Uterus (tissue), 4 donors: ENCODE data around the gene TMEM97. TPM values are rescaled to one million over a fixed set of nuclear protein-coding genes. Genes with fewer than 3 reads are reported as not detected.

ENCODE experiments used
- DNase-seq, 2 donors: peaks; one replicate each; pipeline ENCODE4 v3.0.0-alpha.2; 2019 to 2020
- H3K27ac ChIP-seq, 2 donors: fragments of 200-600 bp; sonication (generic); 1 replicate in 1 of 2; 2 replicates in 1 of 2; pipeline ENCODE4 v1.5.1; 2016 to 2018
- H3K27me3 ChIP-seq, 2 donors: fragments of 200-600 bp; sonication (generic); one replicate each; pipeline ENCODE4 v1.5.1; 2018 to 2019; ENCODE audit warnings: control low read depth in 1 of 2
- H3K36me3 ChIP-seq, 2 donors: fragments of 200-600 bp; sonication (generic); one replicate each; pipeline ENCODE4 v1.5.1; 2019; ENCODE audit warnings: control low read depth in 1 of 2
- H3K4me1 ChIP-seq, 2 donors: fragments of 200-600 bp; sonication (generic); one replicate each; pipeline ENCODE4 v1.5.1; 2018 to 2019; ENCODE audit warnings: control low read depth in 1 of 2
- H3K4me3 ChIP-seq, 2 donors: fragments of 200-600 bp; sonication (generic); 1 replicate in 1 of 2; 2 replicates in 1 of 2; pipeline ENCODE4 v1.5.1; 2018 to 2019; ENCODE audit warnings: mild to moderate bottlenecking in 1 of 2
- H3K9me3 ChIP-seq, 2 donors: fragments of 200-600 bp; sonication (generic); one replicate each; pipeline ENCODE4 v1.5.1; 2019; ENCODE audit warnings: control low read depth in 1 of 2
- CTCF ChIP-seq, 4 experiments: fragments of 200-600 bp in 2 of 4; fragments of 450-650 bp in 2 of 4; sonication (generic) in 2 of 4; IDR thresholded peaks; one replicate each; pipeline ENCODE4 v1.5.1; 2016 to 2019; ENCODE audit warnings: antibody characterized with exemption in 4 of 4, mild to moderate bottlenecking in 2 of 4, moderate library complexity in 1 of 4
- POLR2A ChIP-seq, 2 donors: fragments of 450-650 bp; IDR thresholded peaks; one replicate each; pipeline ENCODE4 v1.6.1; 2016; ENCODE audit warnings: antibody characterized with exemption in 2 of 2, mild to moderate bottlenecking in 1 of 2, moderate library complexity in 1 of 2
- intact Hi-C: fragments of 100-400 bp; cut with DNase I; formaldehyde crosslinking; loops from one replicate; pipeline ENCODE4 v1.15.1; 2023; ENCODE audit warnings: low total_unique reads
- total RNA-seq, 4 donors: library from RNA; depleted of rRNA in 3 of 4; stranded (reverse); fragments of >200 nt in 3 of 4; gene quantifications; one replicate each; pipeline versions ENCODE4 v1.1.0 to v1.2.4, GENCODE V29; 2014 to 2023
- donor health status: DM: yes; HTN: yes; CAD: no.

Gene TMEM97
- total RNA-seq, 4 donors from 2014 or later: 1.5 to 17.9 (median 10.4) TPM

GRCh38 chr17:28274591-28275265 is 44.3 kb upstream of the TMEM97 start:
- no peaks in the 10 kb centered on the region for H3K27me3 ChIP-seq
- H3K4me3 ChIP-seq: no peak overlapping the region
- no peaks in the 10 kb centered on the region for H3K4me1 ChIP-seq
- no peaks in the 10 kb centered on the region for H3K36me3 ChIP-seq
- no peak overlapping the region for H3K27ac ChIP-seq
- DNase-seq: no peak
- H3K9me3 ChIP-seq: no peaks in the 10 kb centered on the region
- intact Hi-C loops: no loop called here
- TF ChIP-seq POLR2A (IDR thresholded peaks at IDR 0.05) (no peak), CTCF (IDR thresholded peaks at IDR 0.05) (no peak)

GRCh38 chr17:28276011-28276410 is 43.0 kb upstream of the TMEM97 start:
- no peak overlapping the region for H3K4me3 ChIP-seq
- no peak for DNase-seq
- no peaks in the 10 kb centered on the region for H3K4me1 ChIP-seq
- no peaks in the 10 kb centered on the region for H3K9me3 ChIP-seq
- no peak overlapping the region for H3K27ac ChIP-seq
- H3K27me3 ChIP-seq: no peaks in the 10 kb centered on the region
- intact Hi-C loops: no loop called here
- TF ChIP-seq POLR2A (IDR thresholded peaks at IDR 0.05) (no peak), CTCF (IDR thresholded peaks at IDR 0.05) (no peak)
- no peaks in the 10 kb centered on the region for H3K36me3 ChIP-seq

GRCh38 chr17:28279411-28279810 is 39.6 kb upstream of the TMEM97 start:
- Histone ChIP-seq H3K4me1 (no peaks in the 10 kb centered on the region), H3K27me3 (no peaks in the 10 kb centered on the region), H3K9me3 (no peaks in the 10 kb centered on the region), H3K27ac (no peak overlapping the region), H3K36me3 (no peaks in the 10 kb centered on the region), H3K4me3 (no peak overlapping the region)
- DNase-seq: no peak
- intact Hi-C loops: no loop called here
- TF ChIP-seq CTCF (IDR thresholded peaks at IDR 0.05): no peak
- TF ChIP-seq POLR2A (IDR thresholded peaks at IDR 0.05): no peak

GRCh38 chr17:28280826-28281225 is 38.2 kb upstream of the TMEM97 start:
- Histone ChIP-seq H3K27me3 (no peaks in the 10 kb centered on the region), H3K4me1 (no peaks in the 10 kb centered on the region), H3K36me3 (no peaks in the 10 kb centered on the region), H3K4me3 (no peak overlapping the region), H3K9me3 (no peaks in the 10 kb centered on the region), H3K27ac (no peak overlapping the region)
- intact Hi-C loops: no loop called here
- no peak for DNase-seq
- TF ChIP-seq POLR2A (IDR thresholded peaks at IDR 0.05) (no peak), CTCF (IDR thresholded peaks at IDR 0.05) (no peak)

GRCh38 chr17:28282596-28282995 is 36.4 kb upstream of the TMEM97 start:
- no peaks in the 10 kb centered on the region for H3K4me1 ChIP-seq
- intact Hi-C loops: no loop called here
- H3K9me3 ChIP-seq: no peaks in the 10 kb centered on the region
- H3K27me3 ChIP-seq: no peaks in the 10 kb centered on the region
- DNase-seq: no peak
- no peaks in the 10 kb centered on the region for H3K36me3 ChIP-seq
- TF ChIP-seq POLR2A (IDR thresholded peaks at IDR 0.05): no peak
- TF ChIP-seq CTCF (IDR thresholded peaks at IDR 0.05): no peak
- H3K27ac ChIP-seq: no peak overlapping the region
- no peak overlapping the region for H3K4me3 ChIP-seq
